Endothelial cell of umbilical vein (primary cell): ENCODE results near the gene CYP46A1. TPM values are rescaled to one million over a fixed set of nuclear protein-coding genes. Genes with fewer than 3 reads are reported as not detected.

Source experiments
- BruUV-seq: library from RNA; stranded (reverse); fragments of 400-500 nt; replicated peaks from 2 replicates; lab custom pipeline; 2021; lab: Mats Ljungman, UMichigan
- CTCF ChIA-PET: fragments of 300-600, 350-600 bp; sonication (Branson Sonifier 250); formaldehyde crosslinking; loops from one replicate; lab custom pipeline; 2021; ENCODE audit warnings: antibody characterized with exemption, inconsistent platforms; lab: Charles Lee
- POLR2A ChIA-PET: fragments of 300-600, 350-600 bp; sonication (Branson Sonifier 250); formaldehyde crosslinking; loops from one replicate; lab custom pipeline; 2021; ENCODE audit warnings: antibody characterized with exemption, inconsistent platforms; lab: Charles Lee
- DNase-seq: peaks from one replicate; pipeline ENCODE4 v3.0.0-alpha.2; 2011; ENCODE audit warnings: low read depth, low spot score
- FAIRE-seq: peaks from 2 replicates; lab custom pipeline; 2011; peaks lifted over from hg19 to GRCh38; lab: Jason Lieb, UNC
- H2AFZ ChIP-seq: 2 replicates; pipeline ENCODE4 v1.6.0; 2012; ENCODE audit warnings: low read depth, low read length, control low read depth, inconsistent platforms
- H3K27ac ChIP-seq: 2 replicates; pipeline ENCODE4 v1.5.1; 2011; ENCODE audit warnings: low read depth, mild to moderate bottlenecking, control low read depth, low read length, moderate library complexity; ENCODE audit not compliant: insufficient read depth
- H3K27me3 ChIP-seq, 2 experiments: 2 replicates each; pipeline versions ENCODE4 v1.6.0 to v1.6.1; 2011; ENCODE audit warnings: low read length in 2 of 2, mixed read lengths in 1 of 2; ENCODE audit not compliant: control insufficient read depth in 2 of 2, insufficient read depth in 2 of 2
- H3K36me3 ChIP-seq, 2 experiments: 2 replicates in 1 of 2; 3 replicates in 1 of 2; pipeline ENCODE4 v1.5.1; 2011; ENCODE audit warnings: low read length in 2 of 2, mild to moderate bottlenecking in 1 of 2, moderate library complexity in 1 of 2; ENCODE audit not compliant: control insufficient read depth in 2 of 2, insufficient read depth in 2 of 2; ENCODE audit errors: extremely low read depth in 1 of 2
- H3K4me1 ChIP-seq: 3 replicates; pipeline ENCODE4 v1.5.1; 2011; ENCODE audit warnings: mild to moderate bottlenecking, low read length; ENCODE audit not compliant: control insufficient read depth, insufficient read depth; ENCODE audit errors: extremely low read depth
- H3K4me2 ChIP-seq: 2 replicates; pipeline ENCODE4 v1.6.1; 2011; ENCODE audit warnings: low read length, control low read depth, mixed read lengths; ENCODE audit not compliant: insufficient read depth
- H3K4me3 ChIP-seq, 3 experiments: fragments of 200-600 bp in 1 of 3; sonication (generic), shearing (Covaris generic) in 1 of 3; replicated peaks in 1 of 3; 2 replicates each; pipeline ENCODE4 v1.5.1; 2011 to 2016; ENCODE audit warnings: control low read depth in 3 of 3, low read length in 3 of 3, mild to moderate bottlenecking in 2 of 3, inconsistent platforms in 1 of 3, low read depth in 1 of 3, moderate library complexity in 1 of 3; ENCODE audit not compliant: insufficient read depth in 1 of 3
- H3K79me2 ChIP-seq: 2 replicates; pipeline ENCODE4 v1.6.0; 2012; ENCODE audit warnings: low read length, inconsistent platforms; ENCODE audit not compliant: control insufficient read depth, insufficient read depth
- H3K9ac ChIP-seq: replicated peaks from 2 replicates; pipeline ENCODE3; 2011; ENCODE audit warnings: low read length, control low read depth; ENCODE audit not compliant: insufficient read depth; ENCODE audit errors: extremely low read depth
- H3K9me1 ChIP-seq: replicated peaks from 3 replicates; pipeline ENCODE4 v1.6.0; 2011; ENCODE audit warnings: mild to moderate bottlenecking, low read length; ENCODE audit not compliant: control insufficient read depth, insufficient read depth; ENCODE audit errors: extremely low read depth
- H3K9me3 ChIP-seq: replicated peaks from 2 replicates; pipeline ENCODE4 v1.5.1; 2012; ENCODE audit warnings: low read length, inconsistent platforms; ENCODE audit not compliant: control insufficient read depth, insufficient read depth
- H4K20me1 ChIP-seq: replicated peaks from 2 replicates; pipeline ENCODE3; 2011; ENCODE audit warnings: mild to moderate bottlenecking, low read length; ENCODE audit not compliant: control insufficient read depth, insufficient read depth; ENCODE audit errors: extremely low read depth
- CTCF ChIP-seq, 2 donors: IDR thresholded peaks; 1 replicate in 1 of 2; 2 replicates in 1 of 2; pipeline ENCODE4 v1.5.1; 2011; ENCODE audit warnings: low read length in 2 of 2, mild to moderate bottlenecking in 2 of 2, moderate library complexity in 2 of 2, control low read depth in 1 of 2, inconsistent platforms in 1 of 2, low read depth in 1 of 2; ENCODE audit not compliant: insufficient read depth in 1 of 2; ENCODE audit errors: extremely low read depth in 1 of 2
- EZH2 ChIP-seq: IDR thresholded peaks from 2 replicates; pipeline ENCODE4 v1.6.1; 2012; ENCODE audit warnings: borderline replicate concordance, low read depth, mild to moderate bottlenecking, moderate library complexity, low read length, inconsistent platforms; ENCODE audit not compliant: severe bottlenecking
- FOS ChIP-seq: IDR thresholded peaks from 2 replicates; pipeline ENCODE4 v1.6.1; 2011; ENCODE audit warnings: mild to moderate bottlenecking, low read length, moderate library complexity, borderline replicate concordance; ENCODE audit not compliant: insufficient read depth
- GATA2 ChIP-seq: IDR thresholded peaks from 2 replicates; pipeline ENCODE4 v1.7.0; 2011; ENCODE audit warnings: low read depth, mild to moderate bottlenecking, moderate library complexity, mixed read lengths, low read length; ENCODE audit not compliant: insufficient read length, insufficient read depth
- JUN ChIP-seq: IDR thresholded peaks from 2 replicates; pipeline ENCODE4 v1.6.1; 2011; ENCODE audit warnings: borderline replicate concordance, low read depth; ENCODE audit not compliant: insufficient read length, insufficient read depth
- MAX ChIP-seq: IDR thresholded peaks from 2 replicates; pipeline ENCODE4 v1.6.1; 2011; ENCODE audit not compliant: insufficient read depth, insufficient read length
- MYC ChIP-seq: IDR thresholded peaks from one replicate; pipeline ENCODE4 v1.6.1; 2011; ENCODE audit warnings: mild to moderate bottlenecking, low read depth, low read length
- POLR2A ChIP-seq: IDR thresholded peaks from 2 replicates; pipeline ENCODE4 v1.6.1; 2012; ENCODE audit warnings: low read depth, mild to moderate bottlenecking, control low read depth, low read length
- POLR2AphosphoS5 ChIP-seq: IDR thresholded peaks from 2 replicates; pipeline ENCODE4 v1.6.1; 2012; ENCODE audit warnings: low read depth, mild to moderate bottlenecking, control low read depth, low read length, moderate library complexity; ENCODE audit not compliant: insufficient read depth
- dilution Hi-C: fragments of 300-500 bp; cut with MboI; formaldehyde crosslinking; loops from one replicate; pipeline ENCODE4 v1.15.0; 2019; ENCODE audit warnings: low sequenced_read_pairs; ENCODE audit not compliant: extremely low pct_ligation_motif_present
- intact Hi-C: fragments of 100-400 bp; cut with micrococcal nuclease; formaldehyde crosslinking; loops from one replicate; pipeline ENCODE4 v1.10.0; 2022
- polyA plus RNA-seq, 4 experiments: library from polyadenylated mRNA; depleted of rRNA in 3 of 4; stranded (reverse) in 3 of 4; unstranded in 1 of 4; fragments of >200 nt; gene quantifications; 2 replicates each; pipeline versions ENCODE4 v1.2.1 to v1.2.3, GENCODE V29; 2011 to 2012; ENCODE audit warnings: missing spikeins in 1 of 4
- total RNA-seq: library from RNA; stranded (reverse); gene quantifications from 2 replicates; pipeline ENCODE4 v1.2.3, GENCODE V29; 2021

Gene CYP46A1
- total and polyA plus RNA-seq, 2 donors (not counting 3 experiments of a cell fraction or from before 2014, with no cell fraction given) = 0.03 to 0.24 TPM

GRCh38 chr14:99654235-99654985 lies 29.7 kb upstream of the CYP46A1 start:
- TF ChIP-seq POLR2AphosphoS5 (no peak), JUN (no peak), GATA2 (no peak), POLR2A (no peak), EZH2 (no peak)
- ChIA-PET POLR2A (interaction anchor here (0.7 kb wide), 1 partner anchor 177 kb away, joined by 5 read pairs; no protein-coding TSS in a partner anchor), CTCF (interaction anchor here (0.6 to 1.5 kb wide), 4 partner anchors 12 to 230 kb away, joined by 3 read pairs; no protein-coding TSS in a partner anchor)
- Histone ChIP-seq H3K79me2 (no peaks in the 10 kb centered on the region), H3K27me3 (peaks cover 26 to 29% of the 10 kb centered on the region in 2 experiments), H3K9ac (no peak overlapping the region), H3K4me2 (no peak overlapping the region), H3K9me3 (no peaks in the 10 kb centered on the region), H3K4me3 (no peak overlapping the region), H3K4me1 (no peaks in the 10 kb centered on the region), H2AFZ (no peak overlapping the region), H3K9me1 (no peaks in the 10 kb centered on the region), H3K36me3 (no peaks in the 10 kb centered on the region), H4K20me1 (no peaks in the 10 kb centered on the region), H3K27ac (no peak overlapping the region)
- dilution Hi-C loops = no loop called here
- intact Hi-C loops = no loop called here
- DNase-seq (no peak), FAIRE-seq (no peak)
- no TSS peak for BruUV-seq

GRCh38 chr14:99655521-99655920 lies 28.6 kb upstream of the CYP46A1 start:
- Histone ChIP-seq H3K9me3 (no peaks in the 10 kb centered on the region), H3K9me1 (no peaks in the 10 kb centered on the region), H3K36me3 (no peaks in the 10 kb centered on the region), H3K27me3 (peaks cover 34 to 37% of the 10 kb centered on the region in 2 experiments), H3K79me2 (no peaks in the 10 kb centered on the region), H3K4me3 (no peak overlapping the region), H3K4me1 (no peaks in the 10 kb centered on the region), H2AFZ (no peak overlapping the region), H4K20me1 (no peaks in the 10 kb centered on the region), H3K27ac (no peak overlapping the region), H3K9ac (no peak overlapping the region), H3K4me2 (no peak overlapping the region)
- dilution Hi-C loops (no loop called here), intact Hi-C loops (no loop called here)
- ChIA-PET POLR2A (no interaction called here), CTCF (interaction anchor here (1.2 to 1.6 kb wide), 3 partner anchors 31 to 244 kb away, joined by 3 read pairs; no protein-coding TSS in a partner anchor)
- no peak for FAIRE-seq
- TF ChIP-seq MAX (no peak), JUN (no peak), FOS (no peak), POLR2A (no peak), MYC (no peak), POLR2AphosphoS5 (no peak), EZH2 (no peak), GATA2 (no peak), CTCF (IDR thresholded peaks at IDR 0.05; ENCODE audit: extremely low read depth in 1 of 2, insufficient read depth in 1 of 2, low read depth in 1 of 2, low read length in 2 of 2) (no peak)
- BruUV-seq = no TSS peak
- no peak for DNase-seq
